MCF 10A (cell line): ENCODE results near the gene FAM170A. TPM values are rescaled to one million over a fixed set of nuclear protein-coding genes. Genes with fewer than 3 reads are reported as not detected.

Experiments used
- BruUV-seq: library from RNA; stranded (reverse); fragments of 400-500 nt; replicated peaks from 2 replicates; lab custom pipeline; 2021; lab: Mats Ljungman, UMichigan
- CTCF ChIA-PET: fragments of 300-600 bp; sonication (Branson Sonifier 250); formaldehyde crosslinking; extraction: SDS; loops from one replicate; lab custom pipeline; 2021; ENCODE audit warnings: antibody characterized with exemption, inconsistent platforms; lab: Yijun Ruan, JAX
- POLR2A ChIA-PET: fragments of 300-600, 350-650 bp; sonication (Branson Sonifier 250); formaldehyde crosslinking; extraction: SDS; loops from one replicate; lab custom pipeline; 2020; ENCODE audit warnings: antibody characterized with exemption, inconsistent platforms; lab: Yijun Ruan, JAX
- DNase-seq: peaks from one replicate; pipeline ENCODE4 v3.0.0-alpha.2; 2018; ENCODE audit not compliant: unreplicated experiment
- H3K27ac Mint-ChIP-seq: one replicate; pipeline ENCODE4 v1.8.0; 2022; ENCODE audit warnings: mild to moderate bottlenecking, low read depth, mixed read lengths; ENCODE audit not compliant: unreplicated experiment
- H3K27me3 Mint-ChIP-seq: one replicate; pipeline ENCODE4 v1.8.0; 2022; ENCODE audit warnings: mixed read lengths; ENCODE audit not compliant: insufficient read depth, unreplicated experiment
- H3K36me3 Mint-ChIP-seq: one replicate; pipeline ENCODE4 v1.8.0; 2022; ENCODE audit warnings: mild to moderate bottlenecking, moderate library complexity, mixed read lengths; ENCODE audit not compliant: insufficient read depth, unreplicated experiment
- H3K4me1 Mint-ChIP-seq: one replicate; pipeline ENCODE4 v1.8.0; 2022; ENCODE audit warnings: mixed read lengths; ENCODE audit not compliant: insufficient read depth, unreplicated experiment
- H3K4me3 Mint-ChIP-seq: one replicate; pipeline ENCODE4 v1.8.0; 2022; ENCODE audit warnings: mild to moderate bottlenecking, moderate library complexity, mixed read lengths; ENCODE audit not compliant: unreplicated experiment
- H3K9me3 Mint-ChIP-seq: one replicate; pipeline ENCODE4 v1.8.0; 2022; ENCODE audit warnings: mixed read lengths; ENCODE audit not compliant: unreplicated experiment
- intact Hi-C: fragments of 100-400 bp; cut with micrococcal nuclease; formaldehyde crosslinking; loops from 2 replicates; pipeline ENCODE4 v1.14.1; 2022
- total RNA-seq: library from RNA; stranded (reverse); gene quantifications from 2 replicates; pipeline ENCODE4 v1.2.3, GENCODE V29; 2022
- TF ChIP-seq, protein P1 (sequence below): fragments of 200-600 bp; IDR thresholded peaks from one replicate; pipeline ENCODE4 v1.8.0; 2022; ENCODE audit warnings: antibody characterized with exemption, mild to moderate bottlenecking; ENCODE audit not compliant: unreplicated experiment

FAM170A gene
- total RNA-seq, 1 experiment from 2014 or later = not detected

DNA sequence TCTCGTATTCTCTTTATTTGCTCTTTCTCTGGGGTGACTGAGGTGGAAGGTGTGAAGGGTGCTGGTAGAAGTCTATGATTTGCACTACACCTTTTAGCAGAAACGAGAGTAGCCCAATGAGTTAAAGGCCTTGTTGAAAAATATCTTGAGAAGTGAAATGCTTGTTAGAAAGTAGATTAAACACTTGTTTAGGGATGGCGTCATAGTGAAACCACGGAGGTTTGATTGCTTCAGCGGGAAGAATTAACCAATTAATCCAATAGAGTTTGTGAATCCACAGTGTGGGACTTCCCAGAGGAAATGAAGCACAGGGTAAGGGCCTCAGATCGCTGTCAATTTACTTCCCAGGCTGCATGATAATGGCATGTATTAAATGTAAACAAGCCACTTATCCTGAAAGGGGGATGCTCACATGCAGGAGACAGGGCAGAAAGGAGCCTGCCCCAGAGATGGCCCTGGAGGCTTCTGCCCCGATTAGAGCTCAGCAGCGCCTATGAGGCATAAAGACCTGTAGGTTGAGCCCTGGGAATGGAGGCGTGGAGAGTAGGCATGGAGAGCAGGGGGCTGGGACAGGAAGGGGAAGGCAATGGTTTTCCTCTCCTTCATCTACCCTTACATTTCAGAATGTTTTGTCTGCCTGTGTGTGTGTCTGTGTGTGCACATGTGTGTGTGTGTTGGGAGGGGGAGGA lies 1.5 kb downstream of the FAM170A start:
- Mint-ChIP-seq H3K4me1 (peaks cover 6% of the 10 kb centered on the region), H3K4me3 (no peak overlapping the region), H3K9me3 (no peaks in the 10 kb centered on the region), H3K36me3 (no peaks in the 10 kb centered on the region), H3K27ac (peak overlapping the region; percentile 30), H3K27me3 (no peaks in the 10 kb centered on the region)
- no TSS peak for BruUV-seq
- ChIA-PET POLR2A (no interaction called here), CTCF (no interaction called here)
- intact Hi-C loops = no loop called here
- TF ChIP-seq, protein P1, sequence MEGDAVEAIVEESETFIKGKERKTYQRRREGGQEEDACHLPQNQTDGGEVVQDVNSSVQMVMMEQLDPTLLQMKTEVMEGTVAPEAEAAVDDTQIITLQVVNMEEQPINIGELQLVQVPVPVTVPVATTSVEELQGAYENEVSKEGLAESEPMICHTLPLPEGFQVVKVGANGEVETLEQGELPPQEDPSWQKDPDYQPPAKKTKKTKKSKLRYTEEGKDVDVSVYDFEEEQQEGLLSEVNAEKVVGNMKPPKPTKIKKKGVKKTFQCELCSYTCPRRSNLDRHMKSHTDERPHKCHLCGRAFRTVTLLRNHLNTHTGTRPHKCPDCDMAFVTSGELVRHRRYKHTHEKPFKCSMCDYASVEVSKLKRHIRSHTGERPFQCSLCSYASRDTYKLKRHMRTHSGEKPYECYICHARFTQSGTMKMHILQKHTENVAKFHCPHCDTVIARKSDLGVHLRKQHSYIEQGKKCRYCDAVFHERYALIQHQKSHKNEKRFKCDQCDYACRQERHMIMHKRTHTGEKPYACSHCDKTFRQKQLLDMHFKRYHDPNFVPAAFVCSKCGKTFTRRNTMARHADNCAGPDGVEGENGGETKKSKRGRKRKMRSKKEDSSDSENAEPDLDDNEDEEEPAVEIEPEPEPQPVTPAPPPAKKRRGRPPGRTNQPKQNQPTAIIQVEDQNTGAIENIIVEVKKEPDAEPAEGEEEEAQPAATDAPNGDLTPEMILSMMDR = no peak
- no peak for DNase-seq

DNA sequence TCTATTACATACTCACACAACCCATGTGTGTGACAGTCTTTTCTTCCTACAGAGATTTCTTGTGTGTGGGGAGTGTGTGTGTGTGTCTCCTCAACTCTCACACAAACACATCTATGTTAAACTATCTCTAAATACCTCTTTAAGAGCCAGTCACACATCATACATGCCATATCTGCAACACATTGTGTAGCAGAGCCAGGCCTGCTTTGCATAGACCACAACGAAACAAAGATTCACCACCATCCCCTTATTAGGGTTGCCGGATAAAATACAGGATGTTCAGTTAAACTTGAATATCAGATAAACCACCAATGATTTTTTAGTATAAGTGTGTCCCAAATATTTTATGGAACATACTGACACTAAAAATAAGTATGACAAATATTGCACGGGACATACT lies 2.3 kb downstream of the FAM170A start:
- TF ChIP-seq, protein P1 = no peak

DNA sequence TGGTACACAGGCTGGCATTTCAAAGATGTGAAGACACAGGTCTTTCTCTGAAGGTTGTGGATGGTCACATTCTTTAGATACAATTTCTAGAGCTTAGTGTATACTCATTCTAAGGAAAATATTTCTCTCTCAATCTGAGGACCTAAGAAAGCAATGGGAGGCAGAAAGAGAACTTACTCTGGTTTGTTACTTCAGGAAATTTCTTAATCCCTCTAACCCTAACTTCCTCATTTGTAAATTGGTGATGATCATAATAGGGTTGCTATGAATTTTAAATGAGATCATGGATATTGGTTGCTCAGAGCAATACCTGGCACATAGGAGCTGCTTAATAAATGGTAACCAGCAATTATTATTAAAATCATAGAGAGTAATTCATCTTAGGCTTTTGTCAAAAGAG lies 22.1 kb downstream of the FAM170A start:
- Mint-ChIP-seq H3K27me3 (no peaks in the 10 kb centered on the region), H3K4me1 (peaks cover 15% of the 10 kb centered on the region), H3K27ac (no peak overlapping the region), H3K36me3 (no peaks in the 10 kb centered on the region), H3K4me3 (no peak overlapping the region), H3K9me3 (no peaks in the 10 kb centered on the region)
- no TSS peak for BruUV-seq
- TF ChIP-seq, protein P1 = no peak
- CTCF ChIA-PET = no interaction called here
- intact Hi-C loops = no loop called here
- POLR2A ChIA-PET = no interaction called here
- no peak for DNase-seq

More for the DNA sequence above, 2.3 kb downstream of the FAM170A start:
- H3K4me3 Mint-ChIP-seq = no peak overlapping the region
- H3K27ac Mint-ChIP-seq = no peak overlapping the region
- DNase-seq = no peak
- intact Hi-C loops = no loop called here
- H3K4me1 Mint-ChIP-seq = peaks cover 6% of the 10 kb centered on the region
- POLR2A ChIA-PET = no interaction called here
- CTCF ChIA-PET = no interaction called here
- H3K27me3 Mint-ChIP-seq = no peaks in the 10 kb centered on the region
- no peaks in the 10 kb centered on the region for H3K36me3 Mint-ChIP-seq
- H3K9me3 Mint-ChIP-seq = no peaks in the 10 kb centered on the region
- BruUV-seq = no TSS peak

DNA sequence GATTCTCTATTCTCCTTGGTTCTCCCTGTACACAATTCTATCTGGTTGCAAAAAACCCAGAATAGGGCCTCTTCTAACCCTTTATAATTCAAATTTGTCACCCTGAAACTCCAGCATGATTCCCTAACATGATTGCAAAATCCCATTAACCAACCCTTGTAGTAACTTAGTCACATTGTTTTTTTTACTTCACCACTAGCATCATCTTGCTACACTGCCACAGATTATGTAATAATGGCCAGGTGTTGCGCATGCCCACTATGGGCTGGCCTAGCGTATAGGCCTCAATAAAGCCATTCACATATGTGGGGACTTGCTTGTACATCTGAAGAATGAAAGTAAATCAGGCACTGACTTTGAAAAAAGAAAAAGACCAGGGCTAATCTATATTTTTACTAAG lies 25.7 kb downstream of the FAM170A start:
- Mint-ChIP-seq H3K36me3 (no peaks in the 10 kb centered on the region), H3K4me3 (no peak overlapping the region), H3K27me3 (no peaks in the 10 kb centered on the region), H3K4me1 (peaks cover 6% of the 10 kb centered on the region), H3K9me3 (no peaks in the 10 kb centered on the region), H3K27ac (peak overlapping the region; percentile 7)
- BruUV-seq = no TSS peak
- ChIA-PET CTCF (no interaction called here), POLR2A (interaction anchor here (0.7 kb wide), 1 partner anchor 9 kb away, joined by 3 read pairs; no protein-coding TSS in a partner anchor)
- TF ChIP-seq, protein P1 = no peak
- intact Hi-C loops = no loop called here
- peak; percentile 98 for DNase-seq
